GM21576 (cell line): ENCODE measurements around the gene ME3.

ENCODE experiments used
- ATAC-seq: cut with Tn5 transposase; IDR thresholded peaks from one replicate; pipeline ENCODE4 v1.9.1; 2021; ENCODE audit warnings: mild to moderate bottlenecking, moderate library complexity; ENCODE audit not compliant: unreplicated experiment

The ME3 gene

GRCh38 chr11:86469491-86470388 is 202.7 kb downstream of the ME3 start:
- ATAC-seq, result no peak

- ATAC-seq, result no peak
Measured at GRCh38 chr11:86468169-86468568, 204.2 kb downstream of the ME3 start.

DNA sequence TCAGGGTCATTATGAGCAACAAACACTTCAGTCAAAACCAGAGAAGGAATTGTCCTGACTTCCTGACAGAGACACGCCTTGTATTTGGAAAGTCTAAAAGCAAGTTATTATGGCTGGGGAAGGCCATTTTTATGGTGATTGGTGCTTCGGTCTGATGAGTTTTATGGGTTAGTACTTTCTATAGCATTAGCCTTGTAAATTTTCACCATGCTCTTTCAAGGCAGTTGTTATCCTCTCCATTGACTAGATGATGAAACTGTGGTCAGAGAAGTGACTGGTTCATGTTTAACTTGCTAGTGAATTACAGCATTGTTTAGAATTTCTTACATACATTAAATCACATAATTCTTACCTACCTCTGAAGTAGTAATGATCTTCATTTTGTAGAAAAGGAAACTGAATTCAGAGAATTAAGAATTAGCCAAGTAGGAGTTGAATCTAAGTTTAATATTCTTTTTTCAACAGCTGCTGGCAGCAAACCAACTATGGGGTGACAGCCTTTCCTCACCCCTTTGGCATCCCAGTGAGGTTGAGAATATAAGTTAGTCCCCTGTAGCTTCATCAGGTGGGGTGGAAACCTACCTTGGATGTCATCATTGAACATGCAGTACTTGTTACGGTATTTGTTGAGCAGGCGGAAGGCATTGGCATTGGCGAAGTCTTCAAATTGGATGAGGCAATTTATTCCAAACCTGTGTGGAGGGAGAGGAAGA is 207.8 kb downstream of the ME3 start:
- no peak for ATAC-seq

- no peak for ATAC-seq
Measured at GRCh38 chr11:86463955-86464354, 208.5 kb downstream of the ME3 start.

DNA sequence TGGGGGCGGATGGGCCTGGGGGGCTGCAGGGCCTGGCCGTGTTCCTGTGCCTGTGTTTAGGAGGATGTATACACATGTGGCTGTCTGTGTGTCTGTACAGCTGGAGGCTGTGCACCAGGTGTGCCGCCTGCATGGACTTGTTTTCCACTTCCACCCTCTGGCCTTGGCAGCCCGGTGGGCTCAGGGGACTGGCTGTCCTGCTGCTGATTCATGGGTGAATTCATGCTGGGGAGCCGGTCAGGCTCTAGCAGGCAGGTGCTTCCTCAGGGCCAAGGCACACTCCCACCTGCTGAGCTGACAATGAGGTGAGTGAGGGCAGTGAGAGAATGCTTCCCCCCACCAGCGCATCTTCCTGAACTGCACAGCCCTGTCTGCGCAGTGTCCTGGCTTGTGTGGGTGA is 209.3 kb downstream of the ME3 start:
- no peak for ATAC-seq

GRCh38 chr11:86461892-86462291 is 210.5 kb downstream of the ME3 start:
- no peak for ATAC-seq

- ATAC-seq, result no peak
Measured at GRCh38 chr11:86460461-86461385, 211.7 kb downstream of the ME3 start.

DNA sequence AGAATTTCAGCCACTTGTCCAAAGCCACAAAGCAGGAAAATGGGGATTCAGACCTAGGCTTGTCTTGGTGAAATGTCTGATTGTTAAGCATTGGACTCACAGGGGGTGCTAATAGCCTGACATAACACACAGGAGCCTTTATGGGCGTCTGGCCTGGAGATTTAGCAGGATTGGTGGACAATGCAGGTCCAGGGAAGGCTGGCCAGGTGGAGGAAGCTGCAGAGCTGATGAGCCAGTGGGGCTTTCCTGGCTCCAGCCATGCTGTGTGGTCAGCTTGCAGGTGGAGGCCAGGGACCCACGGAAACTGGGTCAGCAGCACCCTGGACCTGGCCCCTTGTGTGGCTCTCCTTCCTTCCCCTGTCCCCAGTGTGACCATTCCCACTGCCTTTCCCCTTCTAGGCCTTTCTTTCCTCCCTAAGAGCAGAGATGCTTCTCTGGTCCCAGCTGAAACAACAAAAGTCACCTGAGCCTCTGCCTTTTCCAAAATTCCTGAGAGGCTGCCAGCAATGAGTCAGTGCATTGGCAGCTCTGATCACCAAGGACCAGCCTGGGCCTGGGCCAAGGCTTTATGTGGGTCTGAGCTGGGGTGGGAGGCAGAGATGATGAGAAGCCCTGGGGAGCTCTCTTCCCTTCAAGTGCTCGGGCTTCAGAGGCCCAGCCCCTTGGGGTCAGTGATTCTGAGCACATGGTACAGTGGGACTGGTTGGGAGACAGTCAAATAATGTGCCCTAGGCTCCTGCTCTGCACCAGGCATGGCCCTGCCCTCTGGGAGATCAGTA is 212.5 kb downstream of the ME3 start:
- ATAC-seq, result no peak

GRCh38 chr11:86459002-86459385 is 213.4 kb downstream of the ME3 start:
- ATAC-seq, result no peak

DNA sequence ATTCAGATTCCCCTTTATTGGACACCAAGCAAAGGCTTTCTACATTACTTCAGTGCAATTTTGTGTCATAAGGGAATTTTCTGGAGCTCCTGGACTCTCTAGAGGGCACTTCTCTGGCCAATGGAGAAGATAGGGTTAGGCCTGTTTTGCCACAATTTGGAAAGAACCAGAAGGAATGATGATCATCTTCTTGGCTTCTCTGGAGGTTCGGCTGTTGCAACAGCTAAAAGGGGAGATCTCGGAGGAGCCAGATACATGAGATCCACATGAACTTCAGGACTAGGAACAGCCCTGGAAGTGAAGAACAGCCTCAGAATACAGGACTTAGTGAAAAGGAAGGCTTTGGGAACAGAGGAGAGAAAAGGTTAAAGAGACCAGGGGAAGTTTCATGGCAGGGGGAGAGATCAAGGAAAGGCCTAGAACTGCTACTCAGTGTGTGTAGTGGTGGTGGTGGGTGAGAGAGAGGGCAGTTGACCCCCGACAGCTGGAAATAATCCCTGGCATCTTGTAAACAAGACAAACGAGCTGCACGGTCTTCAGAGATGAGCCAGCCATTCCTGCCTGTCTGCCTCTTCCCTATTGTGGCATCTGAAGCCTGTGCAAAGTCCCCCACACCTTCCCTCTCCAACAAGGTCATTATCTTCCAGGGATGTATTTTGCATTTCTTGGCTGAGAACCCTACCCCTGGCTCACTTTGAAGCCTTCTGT is 214.0 kb downstream of the ME3 start:
- no peak for ATAC-seq

DNA sequence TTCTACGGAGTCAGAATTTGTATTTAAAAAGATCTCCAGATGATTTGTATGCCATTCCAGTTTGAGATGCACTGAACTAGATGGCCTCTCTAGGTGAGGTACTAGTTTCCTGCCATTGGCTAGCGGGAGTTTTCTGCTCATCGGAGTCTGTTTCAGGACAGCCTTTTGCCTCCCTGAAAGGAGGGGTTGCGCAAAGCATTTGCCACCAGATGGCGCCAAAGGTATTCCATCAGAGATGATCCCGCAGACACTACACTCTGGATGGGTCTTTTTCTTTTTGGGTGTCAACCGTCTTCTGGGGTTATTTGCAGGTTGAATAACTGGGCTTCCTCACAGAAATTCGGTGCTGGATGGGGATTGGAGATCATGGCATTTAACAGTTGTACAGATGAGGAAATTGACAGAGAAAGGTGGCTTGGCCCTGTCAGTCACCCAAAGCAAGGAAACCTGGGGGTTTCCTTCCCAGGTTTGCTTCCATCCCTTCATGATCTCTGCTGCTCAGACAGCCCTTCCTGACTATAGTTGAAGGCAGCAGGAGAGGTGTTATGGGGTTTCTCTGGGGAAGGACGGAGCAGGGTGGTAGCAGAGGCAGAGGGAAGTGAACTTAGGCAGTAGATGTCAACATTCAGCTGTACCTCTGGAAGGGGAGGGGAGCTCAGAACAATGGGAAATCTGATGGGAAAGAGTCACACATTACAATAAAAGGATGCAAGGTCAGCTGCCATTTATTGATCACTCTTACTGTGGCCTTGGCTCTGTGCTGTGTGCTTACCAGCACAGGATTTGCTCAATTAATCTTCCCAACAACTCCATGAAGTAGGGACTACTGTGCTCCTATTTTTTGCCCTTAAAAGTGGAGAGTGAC is 216.1 kb downstream of the ME3 start:
- ATAC-seq, result peak; percentile 75

- ATAC-seq, result no peak
Measured at GRCh38 chr11:86453290-86454030, 219.0 kb downstream of the ME3 start.

- no peak for ATAC-seq
Measured at GRCh38 chr11:86449993-86450629, 222.3 kb downstream of the ME3 start.

DNA sequence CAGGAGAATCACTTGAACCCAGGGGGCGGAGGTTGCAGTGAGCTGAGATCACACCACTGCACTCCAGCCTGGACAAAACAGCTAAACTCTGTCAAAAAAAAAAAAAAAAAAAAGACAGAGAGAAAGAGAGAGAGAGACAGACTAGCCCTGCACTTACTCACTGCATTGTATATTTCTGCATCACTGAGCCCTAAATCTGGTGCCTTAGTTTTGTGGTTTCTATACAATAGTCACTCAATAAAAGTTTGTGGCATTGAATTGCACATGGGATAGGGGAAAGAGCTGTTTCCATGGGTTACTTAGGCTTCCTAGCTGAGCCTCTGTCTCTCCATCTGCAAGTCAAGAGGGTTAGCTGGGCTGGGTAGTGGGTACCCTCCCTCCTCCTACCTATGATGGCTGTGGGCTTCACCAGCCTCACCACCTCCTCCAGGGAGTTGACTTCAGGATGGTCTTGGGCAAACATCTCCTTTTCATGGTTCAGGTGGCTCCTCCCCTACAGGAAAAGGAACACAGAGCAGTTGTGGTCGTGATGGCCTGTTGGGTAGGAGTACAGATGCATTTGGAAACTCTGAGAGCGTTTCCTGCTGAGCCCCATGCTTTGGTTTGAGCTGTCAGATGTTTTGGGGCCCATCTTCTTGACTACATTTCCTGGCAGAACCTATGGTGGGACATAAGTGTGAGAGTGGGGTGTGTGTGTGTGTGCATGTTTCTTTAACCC is 224.5 kb downstream of the ME3 start:
- ATAC-seq, result no peak

DNA sequence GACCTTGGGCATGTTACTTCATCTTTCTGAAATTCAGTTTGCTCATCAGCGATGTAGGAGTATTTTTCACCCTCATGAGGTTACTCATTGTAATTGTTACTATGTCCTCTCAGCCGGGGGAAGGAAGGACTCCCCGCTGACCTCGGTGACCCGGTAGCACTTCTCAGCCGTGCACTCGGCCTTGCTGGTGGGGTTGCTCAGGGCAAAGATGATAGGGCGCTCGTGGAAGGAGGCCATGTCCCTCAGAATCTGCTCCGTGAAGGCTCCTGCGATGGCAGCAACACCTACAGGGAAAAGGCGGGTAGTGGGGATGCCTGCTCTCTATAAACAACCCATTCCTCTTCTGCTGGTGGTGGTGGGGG is 225.5 kb downstream of the ME3 start:
- no peak for ATAC-seq

- ATAC-seq, result no peak
Measured at GRCh38 chr11:86446163-86446923, 226.1 kb downstream of the ME3 start.
